Breast epithelium (tissue), 4 donors: ENCODE measurements around the gene ADGRV1. TPM values are rescaled to one million over a fixed set of nuclear protein-coding genes. Genes with fewer than 3 reads are reported as not detected.

Experiments
- DNase-seq, 2 donors: peaks; one replicate each; pipeline ENCODE4 v3.0.0-alpha.2; 2019; ENCODE audit warnings: low spot score in 2 of 2
- H3K27ac ChIP-seq, 2 donors: fragments of 200-600 bp; sonication (generic) in 1 of 2; one replicate each; pipeline ENCODE4 v1.5.1; 2016 to 2019; ENCODE audit warnings: mild to moderate bottlenecking in 1 of 2
- H3K27me3 ChIP-seq, 2 donors: fragments of 200-600 bp; sonication (generic) in 1 of 2; one replicate each; pipeline versions ENCODE4 v1.5.1 to v1.6.0; 2017 to 2019; ENCODE audit warnings: control low read depth in 1 of 2, mild to moderate bottlenecking in 1 of 2
- H3K36me3 ChIP-seq: fragments of 200-600 bp; one replicate; pipeline ENCODE4 v1.5.1; 2019
- H3K4me1 ChIP-seq, 2 donors: fragments of 200-600 bp; sonication (generic); one replicate each; pipeline ENCODE4 v1.5.1; 2016 to 2019; ENCODE audit warnings: control low read depth in 1 of 2
- H3K4me3 ChIP-seq, 3 donors: fragments of 200-600 bp; sonication (generic); 1 replicate in 2 of 3; 2 replicates in 1 of 3; pipeline ENCODE4 v1.5.1; 2016 to 2019; ENCODE audit warnings: mild to moderate bottlenecking in 3 of 3, moderate library complexity in 2 of 3
- H3K9me3 ChIP-seq, 2 donors: fragments of 200-600 bp; sonication (generic) in 1 of 2; one replicate each; pipeline ENCODE4 v1.5.1; 2016 to 2019; ENCODE audit warnings: control low read depth in 1 of 2
- POLR2A ChIP-seq: fragments of 450-650 bp; IDR thresholded peaks from one replicate; pipeline ENCODE4 v1.6.1; 2016; ENCODE audit warnings: antibody characterized with exemption, mild to moderate bottlenecking, moderate library complexity
- POLR2AphosphoS5 ChIP-seq, 3 donors: sonication (generic); formaldehyde crosslinking; IDR thresholded peaks; one replicate each; pipeline ENCODE4 v1.6.1; 2017; ENCODE audit warnings: antibody characterized with exemption in 3 of 3
- intact Hi-C: fragments of 100-400 bp; cut with DNase I; formaldehyde crosslinking; loops from one replicate; pipeline ENCODE4 v1.15.1; 2023; ENCODE audit warnings: low total_unique reads
- total RNA-seq, 3 donors: library from RNA; depleted of rRNA; stranded (reverse); fragments of >200 nt; gene quantifications; one replicate each; pipeline ENCODE4 v1.1.0, GENCODE V29; 2016
- TF ChIP-seq, protein P1 (sequence below), 3 donors: fragments of 450-650 bp; IDR thresholded peaks; one replicate each; pipeline ENCODE4 v1.5.1; 2016 to 2017; ENCODE audit warnings: antibody characterized with exemption in 3 of 3, mild to moderate bottlenecking in 3 of 3, moderate library complexity in 3 of 3

Gene ADGRV1
- total RNA-seq, 3 donors from 2014 or later, result 0.32 to 85.2 (median 55.3) TPM

DNA sequence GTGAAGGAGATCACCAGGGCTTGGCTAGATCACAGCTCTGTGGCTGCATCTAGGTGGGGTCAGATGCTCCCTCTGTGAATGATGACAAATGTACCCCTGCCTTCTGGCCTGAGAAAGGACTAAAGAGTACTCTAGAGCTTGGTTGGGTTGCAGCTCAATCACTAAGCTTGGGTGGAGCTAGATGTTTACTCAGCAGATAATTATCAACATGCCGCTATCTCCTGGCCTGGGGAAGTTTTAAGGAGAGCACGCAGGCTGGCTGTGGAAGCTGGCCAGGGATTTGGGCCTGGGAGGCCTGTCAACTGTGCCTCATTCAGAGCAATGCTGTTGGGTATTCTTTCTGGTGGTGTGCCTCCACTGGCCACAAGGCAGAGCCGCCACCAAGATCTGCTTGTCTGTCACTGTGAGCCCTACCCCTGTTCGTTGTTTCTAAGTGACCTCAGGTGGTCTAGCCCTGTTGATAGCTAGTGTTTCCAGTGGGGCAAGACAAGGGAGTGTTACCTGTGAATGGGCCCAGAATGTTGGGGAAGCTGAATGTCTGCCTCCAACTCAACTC, 181.7 kb downstream of the ADGRV1 start:
- DNase-seq, result no peak
- TF ChIP-seq, protein P1, sequence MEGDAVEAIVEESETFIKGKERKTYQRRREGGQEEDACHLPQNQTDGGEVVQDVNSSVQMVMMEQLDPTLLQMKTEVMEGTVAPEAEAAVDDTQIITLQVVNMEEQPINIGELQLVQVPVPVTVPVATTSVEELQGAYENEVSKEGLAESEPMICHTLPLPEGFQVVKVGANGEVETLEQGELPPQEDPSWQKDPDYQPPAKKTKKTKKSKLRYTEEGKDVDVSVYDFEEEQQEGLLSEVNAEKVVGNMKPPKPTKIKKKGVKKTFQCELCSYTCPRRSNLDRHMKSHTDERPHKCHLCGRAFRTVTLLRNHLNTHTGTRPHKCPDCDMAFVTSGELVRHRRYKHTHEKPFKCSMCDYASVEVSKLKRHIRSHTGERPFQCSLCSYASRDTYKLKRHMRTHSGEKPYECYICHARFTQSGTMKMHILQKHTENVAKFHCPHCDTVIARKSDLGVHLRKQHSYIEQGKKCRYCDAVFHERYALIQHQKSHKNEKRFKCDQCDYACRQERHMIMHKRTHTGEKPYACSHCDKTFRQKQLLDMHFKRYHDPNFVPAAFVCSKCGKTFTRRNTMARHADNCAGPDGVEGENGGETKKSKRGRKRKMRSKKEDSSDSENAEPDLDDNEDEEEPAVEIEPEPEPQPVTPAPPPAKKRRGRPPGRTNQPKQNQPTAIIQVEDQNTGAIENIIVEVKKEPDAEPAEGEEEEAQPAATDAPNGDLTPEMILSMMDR (IDR thresholded peaks at IDR 0.05), result no peak
- TF ChIP-seq POLR2AphosphoS5 (IDR thresholded peaks at IDR 0.05) (no peak), POLR2A (no peak)
- Histone ChIP-seq H3K27me3 (no peaks in the 10 kb centered on the region), H3K4me1 (no peaks in the 10 kb centered on the region), H3K36me3 (no peaks in the 10 kb centered on the region), H3K4me3 (no peak overlapping the region), H3K27ac (no peak overlapping the region), H3K9me3 (peaks cover 0 to 11% of the 10 kb centered on the region in 2 donors)
- intact Hi-C loops, result no loop called here

DNA sequence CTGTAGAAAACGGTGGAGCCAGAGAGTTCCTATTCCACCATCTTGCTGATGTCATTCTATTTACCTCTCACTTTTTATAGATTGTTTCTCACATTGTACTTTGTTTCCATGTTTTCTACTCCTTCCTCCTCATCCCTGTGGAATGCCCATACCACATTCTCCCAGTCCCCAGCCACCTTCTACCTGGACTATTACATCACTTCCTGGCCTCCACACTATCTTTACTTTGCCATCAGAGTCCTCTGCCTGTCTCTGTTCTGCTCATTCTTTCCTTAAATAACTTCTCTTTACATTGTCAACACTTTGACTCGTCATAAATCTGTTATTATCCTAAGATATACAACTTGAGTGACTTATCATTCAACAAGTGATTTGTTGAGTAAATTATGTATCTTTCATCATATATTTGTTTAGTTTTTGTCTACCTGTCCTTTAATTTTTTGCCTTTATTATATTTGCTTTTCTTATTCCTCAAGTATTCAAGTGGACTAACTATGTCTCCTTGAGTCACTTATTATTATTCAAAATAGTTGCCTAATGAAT, 182.5 kb downstream of the ADGRV1 start:
- H3K4me1 ChIP-seq, result no peaks in the 10 kb centered on the region
- no peaks in the 10 kb centered on the region for H3K36me3 ChIP-seq
- peaks cover 0 to 17% of the 10 kb centered on the region in 2 donors for H3K9me3 ChIP-seq
- intact Hi-C loops, result no loop called here
- no peak overlapping the region for H3K27ac ChIP-seq
- no peak for DNase-seq
- no peaks in the 10 kb centered on the region for H3K27me3 ChIP-seq
- TF ChIP-seq, protein P1 (IDR thresholded peaks at IDR 0.05), result no peak
- TF ChIP-seq POLR2A, result no peak
- TF ChIP-seq POLR2AphosphoS5 (IDR thresholded peaks at IDR 0.05), result no peak
- no peak overlapping the region for H3K4me3 ChIP-seq

DNA sequence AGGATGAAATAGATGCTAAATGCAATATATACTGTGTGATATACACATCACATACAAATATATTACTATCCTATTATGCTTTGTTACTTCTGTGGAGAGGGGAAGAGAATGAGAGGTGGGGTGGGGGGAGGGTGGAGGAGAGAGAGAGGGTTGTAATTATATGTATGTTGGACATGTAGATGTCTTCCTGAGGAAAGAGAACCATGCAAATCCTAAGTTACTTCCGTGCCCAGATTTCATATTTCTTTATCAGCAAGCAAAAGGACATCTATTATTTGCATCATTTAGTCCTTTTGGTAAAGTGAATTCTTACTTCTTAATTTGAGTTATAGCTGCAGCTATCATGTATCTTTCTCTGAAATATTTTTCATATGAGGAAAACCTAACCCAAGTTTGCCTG, 187.5 kb downstream of the ADGRV1 start:
- DNase-seq, result no peak
- H3K27me3 ChIP-seq, result no peaks in the 10 kb centered on the region
- intact Hi-C loops, result no loop called here

DNA sequence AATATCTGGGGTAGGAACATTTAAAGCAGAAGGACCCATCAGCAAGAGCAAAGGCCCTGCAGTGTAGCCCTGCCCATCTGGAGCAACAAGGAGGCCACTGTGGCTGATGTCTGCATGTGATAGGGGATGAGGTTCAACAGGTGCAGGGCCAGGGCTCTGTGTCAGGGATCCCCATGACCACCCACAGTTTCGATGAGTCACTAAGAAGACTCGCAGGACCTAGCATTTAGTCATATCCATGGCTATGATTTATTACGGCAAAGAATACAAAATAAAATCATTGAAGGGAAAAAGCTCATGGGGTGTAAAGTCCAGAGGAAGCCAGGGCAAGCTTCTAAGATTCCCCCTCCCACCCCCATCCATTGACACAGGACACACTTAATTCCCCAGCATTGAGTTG, 188.6 kb downstream of the ADGRV1 start:
- Histone ChIP-seq H3K27me3 (no peaks in the 10 kb centered on the region), H3K4me3 (no peak overlapping the region), H3K9me3 (peaks cover 0 to 7% of the 10 kb centered on the region in 2 donors), H3K4me1 (no peaks in the 10 kb centered on the region), H3K36me3 (no peaks in the 10 kb centered on the region), H3K27ac (no peak overlapping the region)
- DNase-seq, result no peak
- TF ChIP-seq POLR2AphosphoS5 (IDR thresholded peaks at IDR 0.05) (no peak), POLR2A (no peak)
- intact Hi-C loops, result no loop called here

More for the DNA sequence above, 187.5 kb downstream of the ADGRV1 start:
- peaks cover 0 to 7% of the 10 kb centered on the region in 2 donors for H3K9me3 ChIP-seq
- H3K4me3 ChIP-seq, result no peak overlapping the region
- H3K27ac ChIP-seq, result no peak overlapping the region
- no peaks in the 10 kb centered on the region for H3K36me3 ChIP-seq
- no peaks in the 10 kb centered on the region for H3K4me1 ChIP-seq
- TF ChIP-seq POLR2A, result no peak
- TF ChIP-seq, protein P1 (IDR thresholded peaks at IDR 0.05), result no peak
- TF ChIP-seq POLR2AphosphoS5 (IDR thresholded peaks at IDR 0.05), result no peak

DNA sequence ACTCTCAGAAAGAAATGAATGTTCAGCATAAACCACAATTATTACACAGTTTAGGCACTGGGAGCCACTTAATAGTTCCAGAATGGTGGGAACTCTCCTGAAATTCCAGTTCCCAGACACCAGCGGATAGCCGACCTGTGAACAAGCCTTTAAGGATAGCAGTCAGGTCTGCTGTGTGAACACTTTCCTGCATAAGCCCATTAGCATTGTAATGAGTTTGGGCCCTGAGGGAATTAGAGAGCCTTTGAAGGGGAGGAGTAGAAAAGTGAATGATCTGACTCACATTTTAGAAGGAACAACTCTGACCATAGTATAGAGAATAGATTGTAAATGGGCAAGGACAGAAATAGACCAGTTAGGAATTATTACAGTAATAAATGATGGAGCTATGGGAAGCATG, 189.1 kb downstream of the ADGRV1 start:
- intact Hi-C loops, result no loop called here
- Histone ChIP-seq H3K27ac (no peak overlapping the region), H3K4me3 (no peak overlapping the region), H3K27me3 (no peaks in the 10 kb centered on the region), H3K4me1 (no peaks in the 10 kb centered on the region), H3K9me3 (peaks cover 0 to 7% of the 10 kb centered on the region in 2 donors), H3K36me3 (no peaks in the 10 kb centered on the region)
- no peak for DNase-seq
- TF ChIP-seq POLR2AphosphoS5 (IDR thresholded peaks at IDR 0.05), result no peak
- no peak for TF ChIP-seq POLR2A
- TF ChIP-seq, protein P1 (IDR thresholded peaks at IDR 0.05), result no peak
